ENCODE measurements around the gene ZNF460. TPM values are rescaled to one million over a fixed set of nuclear protein-coding genes. Genes with fewer than 3 reads are reported as not detected.

The ZNF460 gene
- total RNA-seq, 1 donor from 2014 or later, result 105 TPM

- H3K9me3 Mint-ChIP-seq (ENCODE audit: unreplicated experiment), result no peaks in the 10 kb centered on the region
These were observed 62.3 kb downstream of the ZNF460 start for GRCh38 chr19:57342582-57342981.

More at GRCh38 chr19:57342582-57342981, 62.3 kb downstream of the ZNF460 start:
- no peak overlapping the region for H3K9ac ChIP-seq (ENCODE audit: low read length)
- Mint-ChIP-seq H3K4me1 (ENCODE audit: low read depth, unreplicated experiment) (peaks cover 3% of the 10 kb centered on the region), H3K27me3 (ENCODE audit: low read depth, unreplicated experiment) (peaks cover 3% of the 10 kb centered on the region), H3K4me3 (ENCODE audit: unreplicated experiment) (no peak overlapping the region), H3K27ac (ENCODE audit: unreplicated experiment) (no peak overlapping the region), H3K36me3 (ENCODE audit: low read depth, unreplicated experiment) (no peaks in the 10 kb centered on the region)
- no peak overlapping the region for H3K27ac ChIP-seq (ENCODE audit: low read depth, low read length)
- TF ChIP-seq EZH2 (IDR thresholded peaks at IDR 0.05; ENCODE audit: insufficient read depth, low read length) (no peak), CTCF (IDR thresholded peaks at IDR 0.05; ENCODE audit: insufficient read depth, low read depth, low read length) (no peak)
- FAIRE-seq (no peak), DNase-seq (ENCODE audit: low read depth) (no peak)
- H4K20me1 ChIP-seq (ENCODE audit: insufficient read depth, low read length), result no peaks in the 10 kb centered on the region
- H3K9me3 ChIP-seq (ENCODE audit: insufficient read depth, low read depth, low read length), result peaks cover 3% of the 10 kb centered on the region
- H3K36me3 ChIP-seq (ENCODE audit: insufficient read depth, low read length), result no peaks in the 10 kb centered on the region
- no peak overlapping the region for H3K4me3 ChIP-seq (ENCODE audit: insufficient read depth, low read depth, low read length)
- no peak overlapping the region for H3K4me2 ChIP-seq (ENCODE audit: low read length)
- no peaks in the 10 kb centered on the region for H3K27me3 ChIP-seq (ENCODE audit: insufficient read depth, low read length)
- no peak overlapping the region for H2AFZ ChIP-seq (ENCODE audit: low read depth, low read length)
- H3K4me1 ChIP-seq (ENCODE audit: insufficient read depth, low read length), result no peaks in the 10 kb centered on the region
- no peaks in the 10 kb centered on the region for H3K79me2 ChIP-seq (ENCODE audit: insufficient read depth, low read length)

Other genes starting within 250 kb of the ZNF460 start
- gene USP29, start 160.5 kb upstream of the ZNF460 start, total RNA-seq, result not detected in 2 replicates
- gene ZIM3, start 135.3 kb upstream of the ZNF460 start, total RNA-seq, result not detected in 2 replicates
- gene DUXA, start 113.0 kb upstream of the ZNF460 start, total RNA-seq, result not detected in 2 replicates
- 25.5 and 26.5 TPM in 2 replicates for gene ZNF264, start 89.0 kb upstream of the ZNF460 start, total RNA-seq
- 1.2 and 1.6 TPM in 2 replicates for gene AURKC, start 49.5 kb upstream of the ZNF460 start, total RNA-seq
- 21.7 and 23.8 TPM in 2 replicates for gene ZNF805, start 39.9 kb upstream of the ZNF460 start, total RNA-seq
- 8.7 and 9.5 TPM in 2 replicates for gene ZNF543, start 40.0 kb downstream of the ZNF460 start, total RNA-seq
- gene ZNF304, start 70.8 kb downstream of the ZNF460 start, total RNA-seq, result 11.5 and 12.2 TPM in 2 replicates
- 9.2 and 11.6 TPM in 2 replicates for gene TRAPPC2B, start 83.1 kb downstream of the ZNF460 start, total RNA-seq
- gene ZNF547, start 83.1 kb downstream of the ZNF460 start, total RNA-seq, result 3.6 and 4.1 TPM in 2 replicates
- gene ZNF548, start 109.4 kb downstream of the ZNF460 start, total RNA-seq, result 16.6 and 16.7 TPM in 2 replicates
- 7.7 and 11.6 TPM in 2 replicates for gene ZNF17, start 130.7 kb downstream of the ZNF460 start, total RNA-seq
- gene ZNF749, start 154.8 kb downstream of the ZNF460 start, total RNA-seq, result 14.1 and 16.2 TPM in 2 replicates
- gene VN1R1, start 176.7 kb downstream of the ZNF460 start, total RNA-seq, result 1.5 and 1.7 TPM in 2 replicates
- gene ZNF772, start 197.1 kb downstream of the ZNF460 start, total RNA-seq, result 13.8 and 14.5 TPM in 2 replicates
- 13.1 and 14.1 TPM in 2 replicates for gene ZNF419, start 207.3 kb downstream of the ZNF460 start, total RNA-seq
- gene ZNF773, start 219.5 kb downstream of the ZNF460 start, total RNA-seq, result 11.4 and 13.3 TPM in 2 replicates
- gene ZNF549, start 246.9 kb downstream of the ZNF460 start, total RNA-seq, result 6.7 and 7.3 TPM in 2 replicates